Endothelial cell of hepatic sinusoid (primary cell): ENCODE results near the gene GNA14.

Experiments
- in situ Hi-C: cut with HindIII; loops from 2 replicates; pipeline ENCODE4 v1.10.0; 2017; ENCODE audit warnings: low sequenced_read_pairs

Gene GNA14

DNA sequence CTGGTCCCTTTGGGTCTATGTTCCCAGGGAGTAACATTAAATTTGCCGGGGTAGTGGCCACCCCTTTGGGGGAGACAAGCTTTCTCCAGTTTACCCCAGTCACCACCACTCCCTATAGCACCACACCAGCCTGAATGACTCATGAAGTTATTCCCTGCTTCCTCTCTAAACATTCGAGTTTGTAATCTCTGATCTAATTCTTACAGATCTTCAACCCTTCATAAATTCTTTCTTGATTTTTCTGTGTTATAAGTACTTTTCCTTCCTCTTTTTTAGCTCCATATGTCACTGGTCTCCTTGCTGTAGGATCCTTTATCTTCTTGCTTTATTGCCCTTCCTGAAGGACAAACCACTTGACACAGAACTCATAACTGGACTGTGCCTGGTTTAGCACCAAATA is 55.6 kb downstream of the GNA14 start:
- in situ Hi-C loops, result no loop called here

DNA sequence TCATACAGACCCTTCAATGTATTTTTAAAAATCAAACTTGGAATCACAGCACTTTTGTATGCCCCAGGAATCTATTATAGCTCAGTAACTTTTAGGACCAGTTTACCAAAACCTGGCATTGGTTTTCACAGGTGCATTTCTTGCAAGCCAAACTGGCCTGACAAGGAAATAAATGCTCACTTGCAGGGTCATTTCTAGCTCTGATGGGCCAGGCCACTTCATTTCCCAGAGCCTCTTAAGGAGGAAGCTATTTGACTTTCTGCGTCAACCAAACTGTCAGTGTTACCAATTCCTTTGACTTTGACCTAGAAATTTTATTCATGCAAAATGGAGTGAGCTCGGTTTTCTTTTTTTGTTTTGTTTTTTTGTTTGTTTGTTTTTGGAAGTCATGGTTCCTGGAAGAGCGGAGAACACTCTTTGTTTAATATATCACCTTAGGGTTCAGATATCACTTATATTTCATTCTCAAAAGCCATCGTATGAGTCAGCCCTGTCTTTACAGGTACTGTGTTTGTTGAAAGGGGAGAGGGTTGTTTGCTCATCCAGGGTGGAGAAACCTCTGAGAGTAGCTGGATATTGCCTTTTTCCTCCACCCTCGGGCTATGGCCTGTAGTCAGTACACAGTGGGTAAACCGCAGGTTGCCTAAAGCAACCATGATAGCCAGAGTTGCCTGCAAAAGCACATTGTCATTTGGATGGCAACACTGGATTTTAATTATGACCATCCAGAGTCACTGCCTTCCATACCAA is 58.9 kb downstream of the GNA14 start:
- in situ Hi-C loops, result no loop called here

DNA sequence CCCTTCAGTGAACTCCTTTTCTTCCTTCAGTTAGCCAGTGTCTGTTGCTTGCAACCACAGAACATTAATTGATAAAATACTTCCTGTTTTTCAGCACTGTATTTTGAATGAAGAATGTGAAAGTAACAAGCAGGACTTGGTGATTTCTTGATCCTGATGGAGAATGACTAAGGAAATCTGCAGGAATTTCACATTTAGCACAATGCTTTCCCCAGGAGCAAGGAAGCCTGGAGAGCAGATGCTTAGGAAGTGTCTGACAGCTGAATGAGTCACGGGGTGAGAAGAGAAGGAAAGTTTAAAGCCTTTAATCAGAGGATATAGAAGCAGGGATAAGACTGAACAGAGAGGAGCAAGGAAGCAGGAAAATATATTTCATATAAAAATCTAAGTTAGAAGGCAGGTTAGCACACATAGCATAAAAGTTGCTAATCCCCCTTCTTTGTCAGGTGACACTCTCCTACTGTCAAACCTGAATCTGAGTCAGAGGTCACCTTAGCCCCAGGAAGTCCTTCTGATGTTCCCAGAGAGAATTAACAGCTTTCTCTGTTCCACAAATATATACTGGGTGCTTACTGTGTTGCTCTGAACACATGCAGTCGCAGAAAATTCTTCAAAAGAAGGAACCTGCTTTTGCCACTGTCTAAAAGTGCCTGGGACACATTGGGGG is 59.7 kb downstream of the GNA14 start:
- in situ Hi-C loops, result no loop called here

DNA sequence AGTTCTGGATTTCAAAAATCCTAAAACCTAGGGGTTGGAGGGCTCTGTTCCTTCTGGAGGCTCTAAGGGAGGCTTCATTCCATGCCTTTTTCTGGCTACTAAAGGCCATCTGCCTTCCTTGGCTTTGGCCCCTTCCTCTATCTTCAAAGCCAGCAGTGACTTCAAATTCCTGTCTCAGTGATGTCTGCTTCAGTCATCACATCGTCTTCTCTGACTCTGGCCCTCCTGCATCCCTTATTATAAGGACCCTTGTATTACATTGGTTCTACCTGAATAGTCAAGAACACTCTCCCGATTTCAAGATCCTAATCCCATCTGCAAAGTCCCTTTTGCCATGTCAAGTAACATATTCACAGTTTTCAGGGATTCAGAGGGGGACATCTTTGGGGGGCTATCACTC is 60.3 kb downstream of the GNA14 start:
- in situ Hi-C loops, result no loop called here

DNA sequence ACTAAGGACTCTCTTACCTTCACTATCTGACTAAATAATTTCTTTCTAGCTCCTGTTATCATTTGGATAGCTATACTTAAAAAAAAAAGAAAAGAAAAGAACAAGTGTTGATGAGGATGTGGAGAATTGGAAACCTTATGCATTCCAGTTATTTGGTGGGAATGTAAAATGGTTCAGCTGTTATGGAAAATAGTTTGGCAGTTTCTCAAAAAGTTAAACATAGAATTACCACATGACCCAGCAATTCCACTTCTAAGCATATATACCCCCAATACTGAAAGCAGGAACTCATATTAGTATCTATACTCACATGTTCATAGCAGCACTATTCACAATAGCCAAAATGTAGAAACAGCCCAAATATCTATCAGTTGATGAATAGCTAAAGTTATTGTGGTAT is 61.1 kb downstream of the GNA14 start:
- in situ Hi-C loops, result no loop called here

DNA sequence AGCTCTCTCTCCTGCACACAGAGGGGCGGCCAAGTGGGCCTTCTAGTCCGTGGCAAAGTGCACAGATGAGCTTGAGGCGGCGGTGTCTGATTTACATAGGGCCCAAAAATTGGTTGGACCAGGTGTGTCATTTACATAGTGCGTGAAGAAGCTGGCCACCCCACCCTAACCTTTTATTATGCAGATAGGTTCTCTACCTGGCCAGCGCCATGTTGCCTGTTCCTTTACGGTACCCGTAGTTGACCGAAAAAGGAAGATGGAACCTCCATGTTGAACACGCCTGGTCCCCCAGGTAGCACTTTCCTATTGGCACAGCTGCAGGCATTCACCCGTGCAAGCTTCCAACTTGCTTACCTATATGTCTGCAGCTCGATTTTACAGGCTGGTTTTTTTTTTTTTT is 61.5 kb downstream of the GNA14 start:
- in situ Hi-C loops, result no loop called here

DNA sequence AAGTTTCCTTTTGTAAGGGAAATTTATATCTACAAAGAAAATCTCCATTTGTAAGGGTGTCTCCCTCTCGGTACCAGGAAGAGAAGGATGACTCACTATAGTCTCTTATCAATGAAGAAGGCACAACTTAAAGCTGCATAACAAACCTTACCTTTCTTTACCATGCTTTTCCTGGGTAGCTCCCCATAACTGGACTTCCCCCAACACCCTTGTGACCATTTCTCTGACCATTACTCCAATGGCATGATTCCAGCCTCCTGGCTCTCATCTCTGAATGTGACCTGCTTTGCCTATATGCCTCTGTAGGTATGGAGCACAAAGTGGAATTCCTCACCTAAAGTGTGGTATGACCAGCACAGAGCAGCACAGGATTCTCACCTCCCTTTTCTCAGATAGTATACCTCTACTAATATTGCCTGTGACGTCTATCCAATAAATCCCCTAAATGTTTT is 62.8 kb downstream of the GNA14 start:
- in situ Hi-C loops, result no loop called here

DNA sequence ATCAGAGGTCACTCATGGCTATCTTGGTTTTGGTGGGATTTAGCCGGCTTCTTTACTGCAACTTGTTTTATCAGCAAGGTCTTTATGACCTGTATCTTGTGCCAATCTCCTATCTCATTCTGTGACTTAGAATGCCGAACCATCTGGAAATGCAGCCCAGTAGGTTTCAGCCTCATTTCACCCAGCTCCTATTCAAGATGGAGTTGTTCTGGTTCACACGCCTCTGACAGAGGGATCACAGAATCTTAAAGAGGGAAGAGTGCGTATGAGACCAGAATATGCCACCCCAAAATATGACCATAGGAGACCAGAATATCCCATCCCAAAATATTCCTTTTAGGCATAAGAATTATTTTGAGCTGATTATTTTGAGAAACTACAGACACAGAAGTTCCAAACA is 63.2 kb downstream of the GNA14 start:
- in situ Hi-C loops, result loop anchor here (5.0 kb wide), 1 partner anchor 98 kb away; no protein-coding TSS in a partner anchor

DNA sequence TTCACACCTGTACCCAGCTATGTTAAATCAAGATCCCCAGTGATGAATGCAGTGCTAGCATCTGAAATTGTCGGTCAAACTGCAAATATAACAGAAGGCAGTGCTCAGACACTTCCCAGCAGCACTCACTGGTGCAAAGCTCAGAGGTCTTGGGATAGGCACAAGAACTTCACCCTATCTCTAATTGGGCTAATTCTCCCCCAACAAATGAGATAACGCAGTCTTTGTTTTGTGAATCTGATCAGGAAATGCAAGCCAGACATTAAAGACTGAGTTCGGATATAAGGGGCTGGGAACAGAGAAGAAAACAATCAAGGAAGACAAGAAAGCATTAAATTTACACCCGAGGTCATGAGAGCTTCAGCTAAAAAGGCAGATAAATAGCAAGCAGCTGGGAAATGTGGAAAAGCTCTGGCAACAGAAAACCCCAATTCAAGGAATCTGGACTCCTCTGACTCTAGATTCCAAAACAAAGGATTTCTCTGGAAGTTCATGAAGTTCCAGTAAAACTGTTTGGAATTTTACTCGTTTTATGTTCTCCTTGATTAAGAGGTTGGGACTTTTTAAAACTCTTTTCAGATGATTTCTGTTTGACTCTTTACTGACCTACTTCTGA is 65.1 kb downstream of the GNA14 start:
- in situ Hi-C loops, result loop anchor here (5.0 kb wide), 1 partner anchor 96 kb away; no protein-coding TSS in a partner anchor

DNA sequence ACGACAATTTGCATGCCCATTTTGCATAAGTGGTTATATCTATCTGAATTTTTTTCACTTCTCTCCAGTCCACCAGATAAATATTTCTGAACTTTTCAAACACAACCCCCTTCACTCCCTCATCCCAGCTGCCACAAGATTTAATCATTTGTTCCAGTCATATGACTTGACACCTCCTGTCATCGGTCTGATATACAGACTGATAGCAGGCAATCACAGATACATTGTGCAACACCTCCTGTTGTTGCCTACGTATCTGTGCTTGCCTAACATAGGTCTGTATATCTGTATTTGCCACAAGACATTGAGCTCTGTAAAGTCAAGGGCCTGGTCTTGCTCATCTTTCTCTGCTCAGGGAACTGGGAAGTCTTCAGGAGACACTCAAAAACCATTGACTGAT is 65.6 kb downstream of the GNA14 start:
- in situ Hi-C loops, result loop anchor here (5.0 kb wide), 1 partner anchor 95 kb away; no protein-coding TSS in a partner anchor

DNA sequence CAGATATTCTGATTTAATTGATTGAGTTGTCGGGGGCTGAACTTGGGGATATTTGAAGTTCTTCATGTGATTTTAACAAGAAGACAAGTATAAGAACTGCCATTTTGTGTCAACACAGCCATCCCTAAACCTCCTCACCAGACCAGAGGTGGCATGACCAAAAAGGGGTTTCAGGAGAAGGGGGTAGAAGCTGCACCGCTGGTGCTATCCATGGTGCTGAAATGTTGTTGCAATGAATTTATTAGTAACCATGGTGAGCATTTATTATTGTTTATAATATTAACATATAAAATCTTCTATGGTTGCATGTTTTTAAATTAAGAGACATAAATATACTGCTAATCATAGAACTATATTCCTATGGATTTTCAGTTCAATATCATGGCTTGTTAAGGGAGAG is 72.3 kb downstream of the GNA14 start:
- in situ Hi-C loops, result no loop called here

DNA sequence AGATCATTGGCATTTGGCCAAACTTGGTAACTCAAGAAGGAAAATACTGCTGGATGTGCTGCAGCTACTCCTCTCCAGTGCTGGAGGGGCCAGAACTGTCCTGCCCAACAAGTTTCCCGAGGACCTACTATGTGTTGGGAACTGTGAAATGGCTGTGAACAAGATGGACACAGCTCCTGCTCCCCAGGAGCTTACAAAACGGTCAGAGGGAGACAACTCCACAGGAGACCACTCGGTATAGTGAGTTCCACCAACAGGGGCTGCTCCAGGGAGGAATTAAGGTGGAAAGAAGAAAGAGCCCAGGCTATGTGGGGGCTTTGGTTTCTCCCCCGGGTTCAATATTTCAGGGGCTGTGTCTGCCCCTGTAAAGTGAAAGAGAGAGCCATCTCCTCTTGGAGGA is 78.8 kb downstream of the GNA14 start:
- in situ Hi-C loops, result no loop called here

DNA sequence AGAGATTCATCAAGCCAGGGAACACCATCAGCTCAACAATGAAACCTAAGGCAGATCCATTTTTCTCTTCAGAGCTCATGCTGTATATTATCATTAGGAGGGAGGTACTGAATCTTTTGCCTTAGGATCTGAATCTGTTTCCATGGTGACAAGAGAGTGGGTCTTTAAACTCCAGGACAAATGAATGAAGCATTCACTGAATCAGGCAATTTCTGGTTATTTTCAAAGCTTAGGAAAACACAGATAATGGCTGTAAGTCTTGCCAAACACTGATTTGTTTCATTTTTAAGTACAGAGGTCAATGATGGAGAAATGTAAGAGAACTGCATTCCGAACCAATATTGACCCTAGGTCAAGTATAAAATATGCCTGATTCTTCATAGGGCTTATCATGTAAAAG is 84.9 kb downstream of the GNA14 start:
- in situ Hi-C loops, result no loop called here

DNA sequence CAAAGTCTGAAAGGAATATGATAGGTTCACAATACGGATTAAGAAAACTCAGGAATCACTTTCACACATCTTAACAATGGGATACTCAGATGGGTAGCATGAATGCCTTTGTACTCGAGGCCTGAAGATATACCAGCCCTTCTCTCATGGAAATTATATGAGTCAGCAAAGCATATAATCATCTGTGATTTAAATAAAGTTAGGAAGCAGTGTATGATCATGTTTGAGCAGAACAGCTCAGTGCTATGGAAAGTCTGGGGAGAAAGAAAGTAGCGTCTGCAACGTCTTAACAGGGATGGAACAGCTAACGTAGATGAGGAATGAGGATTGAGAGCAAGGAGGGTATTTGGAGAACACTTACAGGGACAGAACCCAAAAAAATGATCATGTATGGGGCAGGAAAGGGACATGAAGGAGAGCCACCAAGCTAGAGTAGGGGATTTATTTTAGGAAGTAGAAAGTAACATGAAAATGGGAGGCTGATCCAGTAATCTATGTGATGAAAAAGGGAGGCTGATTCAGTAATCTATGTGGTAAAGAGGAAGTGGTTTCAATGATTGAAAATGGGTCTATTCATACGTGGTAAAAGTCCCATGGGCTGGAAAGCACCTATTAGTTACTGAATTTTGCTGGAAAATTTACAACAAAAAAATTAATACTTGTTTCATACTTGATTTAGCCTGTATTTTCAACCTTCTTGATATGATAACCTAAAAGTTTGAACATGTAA is 85.9 kb downstream of the GNA14 start:
- in situ Hi-C loops, result no loop called here

DNA sequence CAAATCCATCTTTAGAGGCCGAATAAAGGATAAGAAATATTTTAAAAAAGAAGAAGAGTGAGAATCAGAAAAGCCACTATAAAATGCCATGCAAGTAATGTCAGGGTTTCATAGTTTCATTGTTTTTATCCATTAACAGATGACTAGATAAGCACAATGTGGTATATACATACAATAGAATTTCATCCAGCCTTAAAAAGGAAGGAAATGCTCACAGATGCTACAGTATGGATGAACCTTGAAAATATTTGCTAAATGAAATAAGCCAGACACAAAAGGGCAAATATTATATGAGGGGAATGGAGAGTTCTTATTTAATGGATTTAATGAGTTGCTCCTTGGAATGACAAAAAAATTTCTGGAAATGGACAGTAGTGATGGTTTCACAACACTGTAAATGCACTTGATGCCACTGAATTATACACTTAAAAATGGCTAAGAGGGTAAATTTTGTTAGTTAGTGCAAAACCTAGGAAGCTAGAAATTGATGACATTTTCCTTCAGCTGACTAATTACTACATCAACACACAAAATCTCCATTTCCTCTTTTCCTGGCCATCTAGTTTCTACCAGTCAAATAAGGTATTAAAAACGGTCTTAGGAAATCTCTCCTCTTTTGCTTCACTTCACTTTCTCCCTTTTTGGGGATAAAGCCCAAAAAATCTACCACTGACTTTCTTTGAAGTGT is 86.6 kb downstream of the GNA14 start:
- in situ Hi-C loops, result no loop called here

DNA sequence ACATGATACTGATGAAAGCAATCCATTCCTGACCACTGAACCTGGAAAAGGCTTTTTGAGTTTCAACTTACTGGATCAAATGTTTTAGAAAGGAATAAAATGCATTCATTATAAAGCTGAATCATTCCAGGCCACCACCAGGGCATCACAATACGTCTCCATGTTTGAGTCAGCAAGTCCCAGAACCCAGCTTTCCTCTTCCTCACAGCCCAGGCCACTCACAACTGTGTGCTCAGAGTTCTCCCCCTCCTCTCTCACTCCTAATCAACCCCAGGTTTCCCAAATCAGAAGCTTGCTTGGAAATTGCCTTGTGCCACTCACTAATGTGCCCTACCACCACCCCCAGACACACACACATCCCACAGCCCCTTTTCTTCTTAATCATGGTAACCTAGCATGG is 91.7 kb downstream of the GNA14 start:
- in situ Hi-C loops, result no loop called here

DNA sequence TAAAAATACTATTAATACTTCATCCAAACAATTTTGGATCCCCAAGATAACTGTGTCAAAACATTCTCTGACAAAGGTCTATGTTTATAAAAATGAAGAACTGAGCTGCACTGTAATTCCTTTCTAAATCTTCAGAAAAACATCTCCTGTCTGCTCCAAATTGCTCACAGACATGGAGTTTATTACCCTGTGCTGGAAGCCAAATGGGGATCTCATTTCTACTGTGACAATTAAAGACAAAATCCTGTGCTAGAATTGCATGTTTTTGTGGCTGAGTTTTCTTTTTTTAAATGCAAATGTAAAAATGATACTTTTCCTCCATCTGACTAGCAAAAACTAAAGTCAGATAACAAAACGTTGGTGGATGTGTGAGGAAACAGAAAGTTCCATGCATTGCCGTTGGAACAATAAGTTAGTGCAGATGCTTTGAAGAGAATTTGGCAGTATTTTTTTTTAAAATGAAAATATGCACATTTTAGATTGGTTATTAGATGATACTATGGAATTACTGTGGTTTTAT is 93.5 kb downstream of the GNA14 start:
- in situ Hi-C loops, result no loop called here

DNA sequence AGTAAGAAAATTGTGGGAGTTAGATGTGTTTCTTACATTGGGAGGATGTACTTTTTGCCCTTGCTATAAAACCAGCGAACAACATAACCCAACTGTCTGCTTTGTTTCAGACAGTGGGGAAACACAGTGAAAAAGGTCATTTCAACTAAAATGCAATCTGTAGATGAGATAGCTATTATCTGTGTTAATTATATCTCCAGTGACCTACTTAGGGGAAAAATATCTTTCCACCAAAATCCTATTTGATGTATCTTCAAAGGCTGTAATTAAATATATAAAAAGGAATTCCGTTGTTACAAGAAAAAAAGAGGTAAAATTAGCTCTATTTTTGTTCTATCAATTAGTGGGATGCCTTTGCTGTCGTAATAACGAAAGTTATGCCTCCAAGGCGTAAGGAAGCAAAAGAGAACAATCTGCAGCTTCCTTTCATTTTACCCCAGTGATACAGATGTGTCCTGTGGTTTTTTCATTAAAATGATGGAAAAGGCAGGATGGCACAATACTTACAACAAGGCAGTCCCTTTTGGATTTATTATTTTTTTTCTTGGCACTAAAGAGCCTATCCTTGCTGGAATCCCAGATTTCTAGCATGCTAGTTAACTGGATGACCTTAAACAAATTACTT is 100.9 kb downstream of the GNA14 start:
- in situ Hi-C loops, result no loop called here

DNA sequence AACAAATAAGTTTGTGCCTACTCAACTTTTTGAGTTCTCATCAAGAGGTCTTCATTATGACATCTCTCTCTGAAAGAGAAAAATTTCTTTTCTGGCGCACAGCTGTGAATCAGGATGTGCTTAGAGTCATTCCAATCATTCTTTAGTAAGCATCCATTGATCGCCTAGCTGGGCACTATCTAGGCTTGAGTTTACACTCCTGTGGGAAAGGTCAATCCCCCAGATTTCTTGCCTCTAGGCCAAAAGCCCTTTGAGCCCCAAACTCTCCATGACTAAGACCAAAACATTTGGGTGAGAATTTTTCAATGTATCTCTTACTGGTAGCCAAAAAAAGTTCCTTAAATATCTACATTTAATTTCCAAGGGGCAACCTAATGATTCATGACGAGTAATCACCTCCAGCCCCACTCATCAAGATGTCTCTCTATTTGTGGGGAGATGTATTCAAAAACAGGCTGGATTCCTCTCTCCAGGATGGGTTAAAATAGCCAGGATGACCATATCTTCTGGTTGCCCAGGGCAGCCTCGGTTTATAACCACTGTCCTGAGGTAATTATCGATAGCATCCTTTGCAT is 101.7 kb downstream of the GNA14 start:
- in situ Hi-C loops, result no loop called here

DNA sequence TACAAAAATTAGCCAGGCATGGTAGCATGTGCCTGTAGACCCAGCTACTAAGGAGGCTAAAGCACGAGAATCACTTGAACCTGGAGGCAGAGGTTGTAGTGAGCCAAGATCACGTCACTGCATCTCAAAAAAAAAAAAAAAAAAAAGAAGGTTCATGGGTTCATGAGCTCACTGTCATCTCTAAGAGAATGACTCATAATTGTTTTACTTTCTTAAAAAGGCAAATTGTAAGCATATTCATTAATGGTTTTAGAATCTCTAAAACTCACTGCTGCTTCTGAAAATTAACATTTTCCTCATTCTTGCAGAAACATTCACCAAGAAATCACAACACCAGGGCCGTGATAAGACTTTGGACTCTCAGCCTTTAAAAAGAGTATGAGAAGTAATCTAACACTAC is 103.6 kb downstream of the GNA14 start:
- in situ Hi-C loops, result no loop called here
